NB4 (cell line): ENCODE measurements around the gene ENPP3.

Experiments used
- CTCF ChIP-seq: IDR thresholded peaks from one replicate; pipeline ENCODE4 v1.5.1; 2012; ENCODE audit warnings: low read depth, low read length
- MYC ChIP-seq: IDR thresholded peaks from 2 replicates; pipeline ENCODE4 v1.6.1; 2011; ENCODE audit warnings: low read depth, low read length
- POLR2A ChIP-seq: IDR thresholded peaks from 2 replicates; pipeline ENCODE4 v1.6.1; 2011; ENCODE audit warnings: mild to moderate bottlenecking; ENCODE audit not compliant: insufficient read length; ENCODE audit errors: extremely low read depth

GRCh38 chr6:131724114-131724513 lies 87.0 kb downstream of the ENPP3 start:
- TF ChIP-seq CTCF (no peak), POLR2A (no peak), MYC (no peak)
